HepG2 (cell line): Measurements from ENCODE around the gene OR6C76.
"Not testable (repeated sequence)": the region's sequence is repeated elsewhere in the genome, so short reads cannot be mapped to it uniquely, and the experiment has no call there.

Experiments used
- HMG20B ChIP-seq: conservative IDR thresholded peaks from 2 replicates; pipeline ENCODE4 v1.6.1; 2016; ENCODE audit warnings: missing genetic modification reagents, missing compliant biosample characterization
- JUNB ChIP-seq: sonication (generic); formaldehyde crosslinking; IDR thresholded peaks from 2 replicates; pipeline ENCODE4 v1.8.0; 2022; ENCODE audit warnings: missing genetic modification reagents, mild to moderate bottlenecking, borderline replicate concordance

GRCh38 chr12:55414889-55415288, 11.2 kb upstream of the OR6C76 start:
- TF ChIP-seq JUNB, HMG20B (CRISPR knock-in tag): not testable (repeated sequence)
